Erythroblast (primary cell): Measurements from ENCODE around the gene GPC6.

Experiments
- GATA1 ChIP-seq: IDR thresholded peaks from 2 replicates; pipeline ENCODE4 v1.6.1; 2011; ENCODE audit warnings: low read depth, mild to moderate bottlenecking, control low read depth, low read length, moderate library complexity
- POLR2A ChIP-seq: IDR thresholded peaks from 2 replicates; pipeline ENCODE4 v1.6.1; 2011; ENCODE audit warnings: mild to moderate bottlenecking, low read length

- TF ChIP-seq POLR2A (no peak), GATA1 (no peak)
Measured at GRCh38 chr13:93561576-93562225, 335.1 kb downstream of the GPC6 start.
